Glutamatergic neuron (in vitro differentiated cells): Measurements from ENCODE around the gene SMG9. TPM values are rescaled to one million over a fixed set of nuclear protein-coding genes. Genes with fewer than 3 reads are reported as not detected.

ENCODE experiments used
- DNase-seq: peaks from one replicate; pipeline ENCODE4 v3.0.0; 2022
- H3K27ac Mint-ChIP-seq: one replicate; pipeline ENCODE4 v1.8.0; 2020; ENCODE audit warnings: mild to moderate bottlenecking, mixed read lengths, inconsistent platforms; ENCODE audit not compliant: unreplicated experiment
- H3K27me3 Mint-ChIP-seq: one replicate; pipeline ENCODE4 v1.8.0; 2020; ENCODE audit warnings: mild to moderate bottlenecking, moderate library complexity, mixed read lengths, inconsistent platforms; ENCODE audit not compliant: unreplicated experiment
- H3K36me3 Mint-ChIP-seq: one replicate; pipeline ENCODE4 v1.8.0; 2020; ENCODE audit warnings: mild to moderate bottlenecking, mixed read lengths, inconsistent platforms; ENCODE audit not compliant: unreplicated experiment
- H3K4me1 Mint-ChIP-seq: one replicate; pipeline ENCODE4 v1.8.0; 2020; ENCODE audit warnings: mild to moderate bottlenecking, low read depth, mixed read lengths, inconsistent platforms; ENCODE audit not compliant: unreplicated experiment
- H3K4me3 Mint-ChIP-seq: one replicate; pipeline ENCODE4 v1.8.0; 2020; ENCODE audit warnings: mild to moderate bottlenecking, mixed read lengths, inconsistent platforms; ENCODE audit not compliant: unreplicated experiment
- H3K9me3 Mint-ChIP-seq: one replicate; pipeline ENCODE4 v1.8.0; 2020; ENCODE audit warnings: mild to moderate bottlenecking, moderate library complexity, mixed read lengths, inconsistent platforms; ENCODE audit not compliant: unreplicated experiment
- CTCF ChIP-seq: fragments of 200-600 bp; sonication (generic); IDR thresholded peaks from one replicate; pipeline ENCODE4 v1.5.0; 2021; ENCODE audit not compliant: partially characterized antibody, unreplicated experiment
- total RNA-seq: library from RNA; stranded (reverse); fragmentation: NEBNext Ultra II Directional; extraction: Animal tissue kit (Norgen Biotek cat#: 25700); gene quantifications from one replicate; pipeline ENCODE4 v1.2.1, GENCODE V29; 2021; ENCODE audit not compliant: unreplicated experiment

SMG9 gene
- total RNA-seq, 1 donor from 2014 or later: 34.1 TPM

GRCh38 chr19:43754253-43754502 is 584 bp downstream of the SMG9 start:
- H3K36me3 Mint-ChIP-seq: no peaks in the 10 kb centered on the region
- H3K27me3 Mint-ChIP-seq: peaks cover 11% of the 10 kb centered on the region
- peaks cover 11% of the 10 kb centered on the region for H3K9me3 Mint-ChIP-seq
- no peak for TF ChIP-seq CTCF
- peaks cover 4% of the 10 kb centered on the region for H3K4me1 Mint-ChIP-seq
- H3K4me3 Mint-ChIP-seq: peak overlapping the region; percentile 95
- DNase-seq: no peak
- H3K27ac Mint-ChIP-seq: peak overlapping the region; percentile 75

- H3K4me1 Mint-ChIP-seq: peaks cover 2% of the 10 kb centered on the region
- H3K27me3 Mint-ChIP-seq: peaks cover 13% of the 10 kb centered on the region
- peaks cover 4% of the 10 kb centered on the region for H3K36me3 Mint-ChIP-seq
- no peak overlapping the region for H3K4me3 Mint-ChIP-seq
- peaks cover 7% of the 10 kb centered on the region for H3K9me3 Mint-ChIP-seq
- no peak overlapping the region for H3K27ac Mint-ChIP-seq
- no peak for DNase-seq
- TF ChIP-seq CTCF: no peak
Observed at GRCh38 chr19:43752287-43752875, 2.4 kb downstream of the SMG9 start.

- H3K27me3 Mint-ChIP-seq: peaks cover 15% of the 10 kb centered on the region
- TF ChIP-seq CTCF: no peak
- peaks cover 7% of the 10 kb centered on the region for H3K9me3 Mint-ChIP-seq
- no peak overlapping the region for H3K4me3 Mint-ChIP-seq
- no peak overlapping the region for H3K27ac Mint-ChIP-seq
- H3K4me1 Mint-ChIP-seq: peaks cover 2% of the 10 kb centered on the region
- H3K36me3 Mint-ChIP-seq: peaks cover 4% of the 10 kb centered on the region
- no peak for DNase-seq
Observed at GRCh38 chr19:43751466-43752220, 3.1 kb downstream of the SMG9 start.

- DNase-seq: no peak
- no peak overlapping the region for H3K4me3 Mint-ChIP-seq
- H3K4me1 Mint-ChIP-seq: peaks cover 2% of the 10 kb centered on the region
- no peak for TF ChIP-seq CTCF
- peaks cover 5% of the 10 kb centered on the region for H3K9me3 Mint-ChIP-seq
- peaks cover 14% of the 10 kb centered on the region for H3K27me3 Mint-ChIP-seq
- H3K36me3 Mint-ChIP-seq: peaks cover 4% of the 10 kb centered on the region
- H3K27ac Mint-ChIP-seq: no peak overlapping the region
Observed at GRCh38 chr19:43749898-43750297, 4.9 kb downstream of the SMG9 start.

- H3K4me3 Mint-ChIP-seq: no peak overlapping the region
- H3K36me3 Mint-ChIP-seq: peaks cover 4% of the 10 kb centered on the region
- peaks cover 3% of the 10 kb centered on the region for H3K9me3 Mint-ChIP-seq
- no peak overlapping the region for H3K27ac Mint-ChIP-seq
- peaks cover 10% of the 10 kb centered on the region for H3K27me3 Mint-ChIP-seq
- peaks cover 2% of the 10 kb centered on the region for H3K4me1 Mint-ChIP-seq
- TF ChIP-seq CTCF: no peak
- DNase-seq: no peak
Observed at GRCh38 chr19:43749152-43749551, 5.6 kb downstream of the SMG9 start.
